Raji (cell line): Measurements from ENCODE around the gene PLA2G4D.

Experiments used
- POLR2A ChIP-seq: IDR thresholded peaks from 2 replicates; pipeline ENCODE4 v1.6.1; 2011; ENCODE audit warnings: low read depth, low read length, control low read depth; ENCODE audit not compliant: insufficient read depth

Gene PLA2G4D

GRCh38 chr15:42059661-42060476 lies 34.5 kb downstream of the PLA2G4D start:
- TF ChIP-seq POLR2A = no peak

DNA sequence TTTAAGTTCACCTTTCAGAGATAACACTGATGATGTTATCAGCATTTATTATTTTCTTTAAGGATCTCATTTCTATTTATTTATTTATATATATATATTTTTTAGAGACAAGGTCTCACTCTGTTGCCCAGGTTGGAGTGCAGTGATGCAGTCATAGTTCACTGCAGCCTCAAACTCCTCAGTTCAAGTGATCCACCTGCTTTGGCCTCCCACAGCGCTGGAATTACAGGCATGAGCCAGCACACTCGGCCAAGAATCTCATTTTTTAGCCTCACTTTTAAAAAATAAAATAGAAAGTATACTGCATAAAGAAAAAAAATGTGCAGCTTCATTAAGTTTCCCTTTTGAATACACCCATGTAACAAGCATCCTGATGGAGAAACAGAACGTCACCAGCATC lies 35.6 kb downstream of the PLA2G4D start:
- no peak for TF ChIP-seq POLR2A

GRCh38 chr15:42057799-42058646 lies 36.3 kb downstream of the PLA2G4D start:
- no peak for TF ChIP-seq POLR2A

- TF ChIP-seq POLR2A = no peak
These were observed 37.2 kb downstream of the PLA2G4D start for GRCh38 chr15:42056934-42057798.

DNA sequence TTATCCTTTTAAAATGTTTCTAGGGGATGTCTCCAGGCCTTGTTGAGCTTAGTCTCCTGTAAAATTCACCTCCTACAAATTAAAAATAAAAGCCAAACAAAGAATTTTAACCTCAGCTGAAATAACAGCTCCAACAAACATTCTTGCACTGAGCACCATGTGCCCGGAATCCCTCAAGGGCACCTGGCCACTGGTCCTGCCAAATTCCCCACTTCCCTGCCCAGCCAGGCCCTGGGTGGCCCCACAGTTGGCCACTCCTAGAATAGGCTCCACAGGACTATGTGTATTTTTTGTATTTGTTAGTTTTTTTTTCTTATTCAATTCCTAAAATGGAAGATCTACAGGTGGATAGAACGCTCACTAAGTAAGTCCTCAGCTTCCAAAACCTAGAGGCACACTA lies 40.4 kb downstream of the PLA2G4D start:
- no peak for TF ChIP-seq POLR2A

DNA sequence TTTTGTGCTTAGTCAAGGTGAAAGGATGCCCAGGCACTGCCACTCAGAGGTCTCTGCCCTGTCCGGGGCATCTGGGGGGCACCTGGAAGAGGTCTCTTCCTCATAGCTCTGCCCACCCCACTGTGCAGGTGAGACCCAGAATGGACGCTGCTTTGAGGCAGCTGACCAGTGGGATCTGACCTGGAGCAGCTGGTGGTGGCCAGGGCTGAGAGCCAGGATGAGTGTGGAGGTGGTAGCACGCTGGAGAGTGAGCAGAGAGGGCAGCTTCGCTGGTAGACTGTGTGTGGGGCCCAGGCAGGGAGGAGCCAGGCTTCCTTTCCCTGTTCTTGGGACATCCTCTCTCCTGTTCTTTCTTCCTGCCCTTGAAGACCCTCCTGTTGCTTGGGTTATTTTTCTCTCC lies 41.4 kb downstream of the PLA2G4D start:
- no peak for TF ChIP-seq POLR2A

DNA sequence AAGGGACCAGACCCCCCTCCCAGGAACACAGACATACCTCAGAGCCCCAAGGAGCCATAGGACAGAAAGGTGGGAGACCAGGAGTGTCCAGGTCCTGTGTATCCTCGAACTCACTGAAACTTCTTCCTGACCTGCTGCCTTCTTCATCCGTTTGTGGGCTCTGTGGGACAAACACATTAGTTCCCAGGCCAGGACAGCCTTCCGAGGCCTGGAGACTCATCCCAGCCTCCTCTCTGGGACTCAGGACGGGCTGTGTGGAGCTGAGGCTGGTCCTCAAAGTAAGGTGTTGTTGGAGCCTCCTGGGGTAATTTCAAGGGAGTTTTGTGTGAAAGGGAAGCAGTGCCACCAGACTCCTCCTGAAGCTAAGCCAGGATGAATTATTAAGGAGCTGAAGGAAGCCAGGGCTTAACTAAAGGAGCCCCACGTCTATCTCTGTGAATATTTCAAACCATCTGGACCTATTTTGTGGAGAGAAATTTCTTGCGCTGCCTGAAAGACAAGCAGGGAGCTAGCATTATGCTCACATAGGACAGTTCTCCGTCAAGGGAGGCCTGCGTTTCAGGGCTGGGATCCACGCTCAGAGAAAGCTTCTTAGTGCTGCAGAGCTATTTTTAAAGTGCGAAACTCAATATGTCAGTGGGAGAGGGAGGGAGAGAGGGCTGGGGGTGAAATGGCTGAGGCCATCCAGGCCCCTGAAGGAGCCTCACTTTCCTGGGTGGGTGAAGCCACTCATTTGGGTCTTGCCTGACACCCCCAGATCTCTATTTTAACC lies 43.7 kb downstream of the PLA2G4D start:
- TF ChIP-seq POLR2A = no peak

- TF ChIP-seq POLR2A = no peak
These were observed 45.6 kb downstream of the PLA2G4D start for GRCh38 chr15:42048821-42049200.

DNA sequence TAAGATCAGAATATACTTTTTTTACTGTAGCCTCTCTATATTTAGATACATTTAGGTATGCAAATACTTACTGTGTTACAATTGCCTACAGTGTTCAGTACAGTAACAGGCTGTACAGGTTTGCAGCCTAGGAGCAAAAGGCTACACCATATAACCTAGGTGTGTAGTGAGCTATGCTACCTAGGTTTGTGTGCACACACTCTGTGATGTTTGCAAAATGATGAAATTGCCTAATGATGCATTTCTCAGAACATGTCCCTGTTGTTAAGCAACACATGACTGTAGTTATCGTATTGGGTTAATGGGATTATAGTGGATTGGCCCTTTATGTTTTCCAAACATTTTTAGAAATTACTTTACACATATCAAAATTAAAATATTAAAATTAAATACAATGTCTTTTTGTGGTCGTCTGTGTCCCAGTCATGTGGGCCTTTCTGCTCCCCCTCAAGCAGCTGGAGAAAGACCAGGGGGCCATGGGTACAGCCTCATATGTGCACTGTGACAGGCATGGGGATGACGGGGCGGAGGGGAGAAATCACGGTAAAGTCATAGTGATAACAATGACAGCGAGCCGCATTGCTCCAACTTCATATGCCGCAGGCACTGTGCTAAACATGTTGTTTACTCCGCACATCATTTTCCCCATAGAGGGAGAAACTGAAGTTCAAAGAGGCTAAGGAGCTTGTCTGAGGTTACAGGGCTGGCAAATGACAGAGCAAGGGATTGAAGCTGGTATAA lies 46.1 kb downstream of the PLA2G4D start:
- TF ChIP-seq POLR2A = no peak

GRCh38 chr15:42046597-42046996 lies 47.8 kb downstream of the PLA2G4D start:
- TF ChIP-seq POLR2A = no peak

- no peak for TF ChIP-seq POLR2A
These were observed 49.1 kb downstream of the PLA2G4D start for GRCh38 chr15:42045211-42045615.

GRCh38 chr15:42042602-42043400 lies 51.6 kb downstream of the PLA2G4D start:
- TF ChIP-seq POLR2A = no peak

DNA sequence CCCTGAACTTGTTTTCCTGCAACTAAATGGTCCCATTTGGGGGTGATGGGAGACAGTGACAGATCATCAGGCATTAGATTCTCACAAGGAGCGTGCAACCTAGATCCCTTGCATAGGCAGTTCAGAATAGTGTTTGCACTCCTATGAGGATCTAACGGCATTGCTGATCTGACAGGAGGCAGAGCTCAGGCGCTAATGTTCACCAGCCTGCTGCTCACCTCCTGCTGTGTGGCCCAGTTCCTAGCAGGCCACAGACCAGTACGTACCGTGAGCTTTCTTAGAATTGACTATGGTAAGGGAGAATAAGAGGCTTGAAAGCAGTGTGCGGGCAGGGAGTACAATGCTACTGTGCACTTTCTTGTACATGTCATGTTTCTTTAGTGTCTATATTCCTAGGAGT lies 56.0 kb downstream of the PLA2G4D start:
- TF ChIP-seq POLR2A = no peak
